HG02938 (cell line): Measurements from ENCODE around the gene DYNLT2B.
"Not testable (repeated sequence)": the region's sequence is repeated elsewhere in the genome, so short reads cannot be mapped to it uniquely, and the experiment has no call there.

ENCODE experiments used
- ATAC-seq: cut with Tn5 transposase; IDR thresholded peaks from one replicate; pipeline ENCODE4 v1.9.1; 2021; ENCODE audit warnings: mild to moderate bottlenecking, moderate library complexity; ENCODE audit not compliant: unreplicated experiment

The DYNLT2B gene

DNA sequence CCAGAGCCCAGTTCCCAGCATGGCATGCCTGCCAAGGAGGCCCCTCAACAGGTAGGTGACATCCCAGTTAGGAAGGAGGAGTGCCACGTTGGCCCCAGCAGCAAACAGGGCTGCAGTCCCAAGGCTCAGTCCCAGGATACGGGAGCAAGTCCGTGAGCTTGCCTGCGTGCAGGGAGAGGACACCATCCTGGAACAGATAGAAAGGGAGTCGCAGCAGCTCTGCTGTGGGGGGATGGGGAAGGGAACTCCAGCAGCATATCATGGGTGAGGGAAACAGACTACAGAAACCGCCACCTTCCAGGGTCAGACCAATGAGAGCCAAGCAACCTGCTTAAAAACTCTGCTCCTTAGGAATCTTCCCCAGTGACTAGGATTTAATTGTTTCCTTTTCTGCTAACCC lies 9.4 kb upstream of the DYNLT2B start:
- no peak for ATAC-seq

DNA sequence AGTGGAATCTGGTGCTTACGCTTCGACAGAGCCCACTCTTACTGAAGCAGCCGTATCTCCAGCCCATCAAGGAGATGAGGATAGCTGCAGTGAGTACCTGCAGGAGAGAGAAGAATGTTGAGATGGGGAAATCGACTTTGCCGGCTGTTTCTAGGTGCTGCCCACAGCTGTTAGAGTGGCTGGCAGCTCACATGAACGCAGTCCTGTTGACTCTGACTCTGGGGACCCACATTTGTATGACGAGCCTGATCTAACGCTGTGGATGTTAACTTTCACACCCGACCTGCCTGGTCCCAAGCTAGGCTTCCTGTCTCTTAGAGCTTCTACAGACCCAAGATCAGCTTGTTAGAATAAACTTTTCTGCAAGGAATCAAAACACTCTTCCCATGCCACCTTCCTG lies 8.9 kb upstream of the DYNLT2B start:
- ATAC-seq: no peak

- no peak for ATAC-seq
Measured at GRCh38 chr3:196323691-196324090, 5.7 kb upstream of the DYNLT2B start.

DNA sequence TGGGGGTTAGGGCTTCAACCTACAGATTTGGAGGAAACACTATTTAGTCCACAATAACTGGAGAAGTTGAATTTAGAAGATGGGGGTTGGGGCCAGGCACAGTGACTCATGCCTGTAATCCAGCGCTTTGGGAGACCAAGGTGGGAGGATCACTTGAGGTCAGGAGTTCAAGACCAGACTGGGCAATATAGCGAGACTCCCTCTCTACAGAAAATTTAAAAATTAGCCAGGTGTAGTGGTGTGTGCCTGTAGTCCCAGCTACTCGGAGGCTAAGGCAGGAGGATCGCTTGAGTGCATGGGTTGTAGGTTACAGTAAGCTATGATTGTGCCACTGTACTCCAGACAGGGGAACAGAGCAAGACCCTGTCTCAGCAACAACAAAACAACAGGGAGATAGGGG lies 5.0 kb upstream of the DYNLT2B start:
- ATAC-seq: no peak

DNA sequence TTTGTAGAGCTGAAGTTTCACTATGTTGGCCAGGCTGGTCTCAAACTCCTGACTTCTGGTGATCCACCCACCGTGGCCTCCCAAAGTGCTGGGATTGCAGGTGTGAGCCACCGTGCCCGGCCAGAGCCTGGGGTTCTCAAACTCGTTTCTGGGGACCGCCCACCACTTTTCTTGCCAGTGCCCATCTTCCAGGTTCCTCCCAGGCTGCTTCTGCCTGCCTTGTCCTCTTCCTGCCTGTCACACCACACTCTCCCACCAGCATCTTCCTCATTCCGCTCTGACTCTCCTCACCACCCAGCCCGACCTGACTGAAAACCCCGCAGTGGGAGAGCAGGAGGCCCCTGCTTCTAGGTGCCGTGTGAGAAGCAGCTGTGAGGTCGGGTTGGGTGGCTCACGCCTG lies 3.1 kb upstream of the DYNLT2B start:
- ATAC-seq: no peak

GRCh38 chr3:196320137-196320536 lies 2.1 kb upstream of the DYNLT2B start:
- no peak for ATAC-seq

DNA sequence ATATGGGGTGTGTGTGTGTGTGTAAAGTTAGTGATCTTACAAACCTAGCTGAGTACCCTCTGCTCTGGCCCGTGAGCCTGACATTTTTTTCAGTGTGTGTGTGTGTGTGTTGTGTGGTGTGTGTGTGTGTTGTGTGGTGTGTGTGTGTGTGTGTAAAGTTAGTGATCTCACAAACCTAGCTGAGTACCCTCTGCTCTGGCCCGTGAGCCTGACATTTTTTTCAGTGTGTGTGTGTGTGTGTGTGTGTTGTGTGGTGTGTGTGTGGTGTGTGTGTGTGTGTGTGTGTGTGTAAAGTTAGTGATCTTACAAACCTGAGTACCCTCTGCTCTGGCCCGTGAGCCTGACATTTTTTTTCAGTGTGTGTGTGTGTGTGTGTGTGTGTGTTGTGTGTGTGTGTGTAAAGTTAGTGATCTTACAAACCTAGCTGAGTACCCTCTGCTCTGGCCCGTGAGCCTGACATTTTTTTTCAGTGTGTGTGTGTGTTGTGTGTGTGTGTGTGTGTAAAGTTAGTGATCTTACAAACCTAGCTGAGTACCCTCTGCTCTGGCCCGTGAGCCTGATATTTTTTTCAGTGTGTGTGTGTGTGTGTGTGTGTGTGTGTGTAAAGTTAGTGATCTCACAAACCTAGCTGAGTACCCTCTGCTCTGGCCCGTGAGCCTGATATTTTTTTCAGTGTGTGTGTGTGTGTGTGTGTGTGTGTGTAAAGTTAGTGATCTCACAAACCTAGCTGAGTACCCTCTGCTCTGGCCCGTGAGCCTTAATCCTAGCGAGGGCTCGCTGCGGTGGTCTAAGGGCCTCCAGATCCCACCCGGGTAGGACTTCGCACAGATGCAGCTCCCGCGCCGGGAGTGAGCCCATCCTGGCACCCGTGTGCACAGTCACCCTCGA lies 997 bp downstream of the DYNLT2B start:
- peak; percentile 19 for ATAC-seq

DNA sequence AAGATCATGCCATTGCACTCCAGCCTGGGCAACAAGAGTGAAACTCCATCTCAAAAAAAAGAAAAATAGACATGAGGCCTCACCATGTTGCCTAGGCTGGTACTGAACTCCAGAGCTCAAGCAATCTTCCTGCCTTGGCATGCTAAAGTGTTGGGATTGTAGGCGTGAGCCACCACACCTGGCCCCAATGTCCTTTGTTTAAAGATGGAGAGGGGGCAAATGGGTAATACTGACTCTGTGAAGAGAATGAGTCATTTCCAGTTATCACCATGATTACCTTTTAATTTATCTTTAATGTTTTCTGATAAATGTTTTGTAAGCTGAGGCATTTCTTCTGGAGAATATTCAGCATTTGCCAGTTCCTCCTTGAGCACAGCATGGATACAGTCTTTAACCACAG lies 2.2 kb downstream of the DYNLT2B start:
- ATAC-seq: no peak

- no peak for ATAC-seq
Measured at GRCh38 chr3:196314597-196314996, 3.4 kb downstream of the DYNLT2B start.

DNA sequence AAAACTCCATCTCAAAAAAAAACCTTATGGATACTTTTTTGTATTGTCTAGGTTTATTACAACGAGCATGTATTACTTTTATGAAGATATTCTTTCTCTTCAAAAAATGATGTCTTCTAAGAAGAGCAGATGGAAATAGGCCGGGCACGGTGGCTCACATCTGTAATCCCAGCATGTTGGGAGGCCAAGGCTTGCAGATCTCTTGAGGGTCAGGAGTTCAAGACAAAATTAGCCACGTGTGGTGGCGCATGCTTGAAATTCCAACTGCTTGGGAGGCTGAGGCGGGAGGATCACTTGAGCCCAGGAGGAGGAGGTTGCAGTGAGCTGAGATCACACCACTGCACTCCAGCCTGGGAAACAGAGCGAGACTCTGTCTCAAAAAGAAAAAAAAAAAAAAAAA lies 4.0 kb downstream of the DYNLT2B start:
- not testable (repeated sequence) for ATAC-seq

GRCh38 chr3:196302960-196303359 lies 15.1 kb downstream of the DYNLT2B start:
- not testable (repeated sequence) for ATAC-seq

GRCh38 chr3:196302551-196302950 lies 15.5 kb downstream of the DYNLT2B start:
- not testable (repeated sequence) for ATAC-seq

GRCh38 chr3:196298521-196298920 lies 19.5 kb downstream of the DYNLT2B start:
- no peak for ATAC-seq

- ATAC-seq: no peak
Measured at GRCh38 chr3:196292286-196292923, 25.6 kb downstream of the DYNLT2B start.

GRCh38 chr3:196288141-196288460 lies 29.9 kb downstream of the DYNLT2B start:
- no peak for ATAC-seq

GRCh38 chr3:196287440-196288140 lies 30.4 kb downstream of the DYNLT2B start, which contains the start of gene PCYT1A:
Gene PCYT1A, minus strand, starts transcription at chr3:196287726. Its CDS starts 17,195 bp downstream, at chr3:196270531.
- ATAC-seq: peak; percentile 79

- ATAC-seq: no peak
Measured at GRCh38 chr3:196287090-196287439, 31.0 kb downstream of the DYNLT2B start.

DNA sequence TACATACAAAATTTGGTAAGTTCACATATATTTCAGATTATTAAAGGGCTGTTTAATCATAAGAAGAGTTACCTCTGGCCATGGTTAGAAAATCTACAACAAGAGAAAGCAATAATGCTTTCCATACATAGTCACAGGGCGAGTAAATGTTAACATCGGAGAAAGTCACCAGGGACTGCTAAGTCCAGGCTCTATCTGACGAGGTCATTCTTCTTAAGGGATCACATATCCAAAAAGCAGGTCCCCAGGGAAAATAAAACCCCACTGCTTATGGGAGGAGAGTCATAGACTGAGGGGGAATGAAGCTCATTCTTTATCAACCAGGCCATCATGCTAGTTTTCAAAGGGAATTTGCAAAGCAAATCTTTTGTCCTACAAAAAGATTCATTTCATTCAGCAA lies 33.6 kb downstream of the DYNLT2B start:
- ATAC-seq: no peak

DNA sequence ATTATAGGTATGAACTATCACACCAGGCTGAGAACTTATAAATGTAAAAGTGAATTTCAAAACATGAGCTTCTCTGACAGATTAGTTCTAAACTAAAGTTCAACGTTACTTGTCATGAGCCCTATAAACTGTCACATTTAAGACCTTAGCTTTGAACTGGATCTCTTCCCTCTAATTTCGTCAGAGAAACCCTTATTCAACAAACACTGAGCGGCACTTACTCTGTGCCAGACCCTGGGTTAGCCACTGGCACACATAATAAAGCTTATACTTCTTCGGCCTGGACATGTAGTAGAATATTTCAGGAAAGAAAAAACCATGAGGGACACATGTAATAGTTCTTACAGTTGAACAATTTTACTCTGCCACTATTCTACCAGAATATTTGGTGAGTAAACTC lies 36.1 kb downstream of the DYNLT2B start:
- no peak for ATAC-seq

- ATAC-seq: peak; percentile 70
Measured at GRCh38 chr3:196280689-196281440, 37.2 kb downstream of the DYNLT2B start.

GRCh38 chr3:196275126-196275525 lies 42.9 kb downstream of the DYNLT2B start:
- ATAC-seq: no peak
